ENCODE measurements around the gene LRPPRC. TPM values are rescaled to one million over a fixed set of nuclear protein-coding genes. Genes with fewer than 3 reads are reported as not detected.
"Not testable (repeated sequence)": the region's sequence is repeated elsewhere in the genome, so short reads cannot be mapped to it uniquely, and the experiment has no call there.

LRPPRC gene
- total and polyA plus RNA-seq, 2 donors (not counting 3 experiments of a cell fraction or from before 2014, with no cell fraction given), result 22.6 to 94.0 TPM

DNA sequence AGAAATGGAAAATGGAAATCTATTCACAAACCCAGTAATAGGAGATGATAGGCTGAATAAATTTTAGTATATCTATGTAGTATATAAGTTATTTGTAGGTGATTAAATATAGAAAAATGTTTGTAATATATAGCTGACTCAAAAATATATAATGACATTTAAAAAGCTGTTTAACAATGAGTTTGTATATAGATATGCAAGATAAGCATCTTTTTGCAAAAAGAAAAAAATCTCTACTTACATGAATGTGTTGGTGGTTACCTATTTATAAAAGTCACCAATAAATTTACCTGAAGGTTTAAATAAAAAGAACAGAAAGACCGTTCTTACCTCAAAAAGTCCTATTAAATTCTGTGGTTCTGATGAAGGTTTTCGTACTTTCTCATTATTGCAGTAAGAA lies 71.3 kb downstream of the LRPPRC start:
- FAIRE-seq (no peak), DNase-seq (ENCODE audit: low read depth, low spot score) (no peak)
- ChIA-PET CTCF (interaction anchor here (1.0 to 1.5 kb wide), 2 partner anchors 18 to 33 kb away, joined by 3 read pairs; no protein-coding TSS in a partner anchor), POLR2A (no interaction called here)
- dilution Hi-C loops (cut with MboI; ENCODE audit: extremely low pct_ligation_motif_present, low sequenced_read_pairs), result no loop called here
- Histone ChIP-seq H3K9me1 (replicated peaks; ENCODE audit: control insufficient read depth, extremely low read depth, insufficient read depth, low read length) (no peaks in the 10 kb centered on the region), H3K9ac (replicated peaks; ENCODE audit: extremely low read depth, insufficient read depth, low read length) (no peak overlapping the region), H4K20me1 (replicated peaks; ENCODE audit: control insufficient read depth, extremely low read depth, insufficient read depth, low read length) (no peaks in the 10 kb centered on the region), H3K27me3 (ENCODE audit: control insufficient read depth in 2 of 2, insufficient read depth in 2 of 2, low read length in 2 of 2) (no peaks in the 10 kb centered on the region), H3K36me3 (ENCODE audit: control insufficient read depth in 2 of 2, extremely low read depth in 1 of 2, insufficient read depth in 2 of 2, low read length in 2 of 2) (peaks cover 6 to 9% of the 10 kb centered on the region in 2 experiments), H3K4me3 (replicated peaks in 1 of 3; ENCODE audit: insufficient read depth in 1 of 3, low read depth in 1 of 3, low read length in 3 of 3) (no peak overlapping the region), H3K9me3 (replicated peaks; ENCODE audit: control insufficient read depth, insufficient read depth, low read length) (no peaks in the 10 kb centered on the region), H2AFZ (ENCODE audit: low read depth, low read length) (no peak overlapping the region), H3K4me1 (ENCODE audit: control insufficient read depth, extremely low read depth, insufficient read depth, low read length) (no peaks in the 10 kb centered on the region), H3K79me2 (ENCODE audit: control insufficient read depth, insufficient read depth, low read length) (no peaks in the 10 kb centered on the region), H3K27ac (ENCODE audit: insufficient read depth, low read depth, low read length) (no peak overlapping the region), H3K4me2 (ENCODE audit: insufficient read depth, low read length) (no peak overlapping the region)
- TF ChIP-seq POLR2A (IDR thresholded peaks at IDR 0.05; ENCODE audit: low read depth, low read length) (no peak), GATA2 (IDR thresholded peaks at IDR 0.05; ENCODE audit: insufficient read depth, insufficient read length, low read depth, low read length) (no peak), EZH2 (IDR thresholded peaks at IDR 0.05; ENCODE audit: borderline replicate concordance, low read depth, low read length, severe bottlenecking) (no peak), MYC (IDR thresholded peaks at IDR 0.05; ENCODE audit: low read depth, low read length) (no peak), POLR2AphosphoS5 (IDR thresholded peaks at IDR 0.05; ENCODE audit: insufficient read depth, low read depth, low read length) (no peak), JUN (IDR thresholded peaks at IDR 0.05; ENCODE audit: borderline replicate concordance, insufficient read depth, insufficient read length, low read depth) (no peak), FOS (IDR thresholded peaks at IDR 0.05; ENCODE audit: borderline replicate concordance, insufficient read depth, low read length) (no peak)
- TF ChIP-seq, protein P1, sequence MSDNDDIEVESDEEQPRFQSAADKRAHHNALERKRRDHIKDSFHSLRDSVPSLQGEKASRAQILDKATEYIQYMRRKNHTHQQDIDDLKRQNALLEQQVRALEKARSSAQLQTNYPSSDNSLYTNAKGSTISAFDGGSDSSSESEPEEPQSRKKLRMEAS (IDR thresholded peaks at IDR 0.05; ENCODE audit: insufficient read depth, insufficient read length), result no peak
- TF ChIP-seq, protein P2, sequence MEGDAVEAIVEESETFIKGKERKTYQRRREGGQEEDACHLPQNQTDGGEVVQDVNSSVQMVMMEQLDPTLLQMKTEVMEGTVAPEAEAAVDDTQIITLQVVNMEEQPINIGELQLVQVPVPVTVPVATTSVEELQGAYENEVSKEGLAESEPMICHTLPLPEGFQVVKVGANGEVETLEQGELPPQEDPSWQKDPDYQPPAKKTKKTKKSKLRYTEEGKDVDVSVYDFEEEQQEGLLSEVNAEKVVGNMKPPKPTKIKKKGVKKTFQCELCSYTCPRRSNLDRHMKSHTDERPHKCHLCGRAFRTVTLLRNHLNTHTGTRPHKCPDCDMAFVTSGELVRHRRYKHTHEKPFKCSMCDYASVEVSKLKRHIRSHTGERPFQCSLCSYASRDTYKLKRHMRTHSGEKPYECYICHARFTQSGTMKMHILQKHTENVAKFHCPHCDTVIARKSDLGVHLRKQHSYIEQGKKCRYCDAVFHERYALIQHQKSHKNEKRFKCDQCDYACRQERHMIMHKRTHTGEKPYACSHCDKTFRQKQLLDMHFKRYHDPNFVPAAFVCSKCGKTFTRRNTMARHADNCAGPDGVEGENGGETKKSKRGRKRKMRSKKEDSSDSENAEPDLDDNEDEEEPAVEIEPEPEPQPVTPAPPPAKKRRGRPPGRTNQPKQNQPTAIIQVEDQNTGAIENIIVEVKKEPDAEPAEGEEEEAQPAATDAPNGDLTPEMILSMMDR (IDR thresholded peaks at IDR 0.05; ENCODE audit: extremely low read depth in 1 of 2, insufficient read depth in 1 of 2, low read depth in 1 of 2, low read length in 2 of 2), result no peak
- no TSS peak for BruUV-seq (replicated peaks)
- intact Hi-C loops (cut with micrococcal nuclease), result no loop called here

DNA sequence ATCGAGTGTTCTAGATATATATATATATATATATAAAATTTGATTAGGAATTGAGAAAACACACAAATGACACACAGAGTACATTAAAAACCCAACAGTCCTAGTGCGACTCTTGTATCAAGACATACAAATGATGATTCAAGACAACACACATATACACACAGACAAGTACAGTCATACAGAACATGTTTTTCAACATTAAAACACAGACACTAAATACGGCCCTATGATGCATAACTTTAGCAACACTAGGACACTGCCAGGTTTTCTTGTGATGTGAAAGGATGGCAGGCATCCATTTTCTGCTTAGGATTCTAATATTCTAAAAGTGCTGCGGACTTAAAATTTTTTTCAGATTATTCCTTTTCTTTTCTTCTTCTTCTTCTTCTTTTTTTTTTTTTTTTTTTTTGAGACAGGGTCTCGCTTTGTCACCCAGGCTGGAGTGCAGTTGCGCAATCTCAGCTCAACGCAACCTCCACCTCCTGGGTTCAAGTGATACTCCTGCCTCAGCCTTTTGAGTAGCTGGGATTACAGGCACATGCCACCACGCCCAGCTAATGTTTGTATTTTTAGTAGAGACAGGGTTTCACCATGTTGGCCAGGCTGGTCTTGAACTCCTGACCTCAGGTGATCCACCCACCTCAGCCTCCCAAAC lies 84.5 kb downstream of the LRPPRC start:
- DNase-seq (ENCODE audit: low read depth, low spot score); H3K4me3 ChIP-seq (replicated peaks in 1 of 3; ENCODE audit: insufficient read depth in 1 of 3, low read depth in 1 of 3, low read length in 3 of 3); dilution Hi-C loops (cut with MboI; ENCODE audit: extremely low pct_ligation_motif_present, low sequenced_read_pairs); H3K27ac ChIP-seq (ENCODE audit: insufficient read depth, low read depth, low read length); H3K9me1 ChIP-seq (replicated peaks; ENCODE audit: control insufficient read depth, extremely low read depth, insufficient read depth, low read length); H3K79me2 ChIP-seq (ENCODE audit: control insufficient read depth, insufficient read depth, low read length); H3K9me3 ChIP-seq (replicated peaks; ENCODE audit: control insufficient read depth, insufficient read depth, low read length); H3K4me1 ChIP-seq (ENCODE audit: control insufficient read depth, extremely low read depth, insufficient read depth, low read length); H3K27me3 ChIP-seq (ENCODE audit: control insufficient read depth in 2 of 2, insufficient read depth in 2 of 2, low read length in 2 of 2); H3K9ac ChIP-seq (replicated peaks; ENCODE audit: extremely low read depth, insufficient read depth, low read length); POLR2A ChIA-PET; H3K4me2 ChIP-seq (ENCODE audit: insufficient read depth, low read length); CTCF ChIA-PET; intact Hi-C loops (cut with micrococcal nuclease); FAIRE-seq; H4K20me1 ChIP-seq (replicated peaks; ENCODE audit: control insufficient read depth, extremely low read depth, insufficient read depth, low read length); H2AFZ ChIP-seq (ENCODE audit: low read depth, low read length); BruUV-seq (replicated peaks); H3K36me3 ChIP-seq (ENCODE audit: control insufficient read depth in 2 of 2, extremely low read depth in 1 of 2, insufficient read depth in 2 of 2, low read length in 2 of 2): not testable (repeated sequence)
